GM21423 (cell line): ENCODE measurements around the gene DDIT4.
A peak's percentile ranks its signal among the peaks of the same experiment; 100 is the strongest.
"Not testable (repeated sequence)": the region's sequence is repeated elsewhere in the genome, so short reads cannot be mapped to it uniquely, and the experiment has no call there.

ENCODE experiments used
- ATAC-seq: cut with Tn5 transposase; IDR thresholded peaks from one replicate; pipeline ENCODE4 v1.9.1; 2021; ENCODE audit warnings: mild to moderate bottlenecking, moderate library complexity; ENCODE audit not compliant: unreplicated experiment

Gene DDIT4, protein sequence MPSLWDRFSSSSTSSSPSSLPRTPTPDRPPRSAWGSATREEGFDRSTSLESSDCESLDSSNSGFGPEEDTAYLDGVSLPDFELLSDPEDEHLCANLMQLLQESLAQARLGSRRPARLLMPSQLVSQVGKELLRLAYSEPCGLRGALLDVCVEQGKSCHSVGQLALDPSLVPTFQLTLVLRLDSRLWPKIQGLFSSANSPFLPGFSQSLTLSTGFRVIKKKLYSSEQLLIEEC

GRCh38 chr10:72273410-72274212, at the start of gene DDIT4:
DDIT4 (plus strand) TSS chr10:72273924; CDS start chr10:72274217, 293 bp downstream.
- ATAC-seq = peak; percentile 77

DNA sequence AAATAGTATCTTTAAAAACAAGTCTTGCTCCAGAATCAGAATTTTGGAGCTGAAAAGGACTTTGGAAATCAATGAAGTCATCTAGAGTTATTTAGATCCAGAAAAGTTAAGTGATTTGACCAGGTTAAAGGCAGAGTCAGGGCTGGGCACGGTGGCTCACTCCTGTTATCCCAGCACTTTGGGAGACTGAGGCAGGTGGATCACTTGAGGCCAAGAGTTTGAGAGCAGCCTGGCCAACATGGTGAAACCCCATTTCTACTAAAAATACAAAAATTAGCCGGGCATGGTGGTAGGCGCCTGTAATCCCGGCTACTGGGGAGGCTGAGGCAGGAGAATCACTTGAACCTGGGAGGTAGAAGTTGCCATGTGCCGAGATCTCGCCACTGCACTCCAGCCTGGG, 49.5 kb upstream of the DDIT4 start:
- ATAC-seq = not testable (repeated sequence)

GRCh38 chr10:72226418-72227027, 47.2 kb upstream of the DDIT4 start:
- no peak for ATAC-seq

DNA sequence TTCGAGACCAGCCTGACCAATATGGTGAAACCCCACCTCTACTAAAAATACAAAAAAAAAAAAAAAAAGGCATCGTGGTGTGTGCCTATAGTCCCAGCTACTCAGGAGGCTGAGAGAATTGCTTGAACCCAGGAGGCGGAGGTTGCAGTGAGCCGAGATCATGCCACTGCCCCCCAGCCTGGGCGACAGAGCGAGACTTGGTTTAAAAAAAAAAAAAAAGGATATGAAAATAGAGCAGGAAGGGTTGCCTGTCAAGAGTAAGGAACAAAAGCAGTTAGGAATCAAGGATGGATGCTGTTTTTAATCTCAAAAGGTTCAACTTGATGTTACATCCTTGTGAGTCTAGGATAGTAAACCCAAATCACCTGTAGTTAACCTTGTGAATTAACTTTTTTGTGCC, 45.9 kb upstream of the DDIT4 start:
- ATAC-seq = no peak

DNA sequence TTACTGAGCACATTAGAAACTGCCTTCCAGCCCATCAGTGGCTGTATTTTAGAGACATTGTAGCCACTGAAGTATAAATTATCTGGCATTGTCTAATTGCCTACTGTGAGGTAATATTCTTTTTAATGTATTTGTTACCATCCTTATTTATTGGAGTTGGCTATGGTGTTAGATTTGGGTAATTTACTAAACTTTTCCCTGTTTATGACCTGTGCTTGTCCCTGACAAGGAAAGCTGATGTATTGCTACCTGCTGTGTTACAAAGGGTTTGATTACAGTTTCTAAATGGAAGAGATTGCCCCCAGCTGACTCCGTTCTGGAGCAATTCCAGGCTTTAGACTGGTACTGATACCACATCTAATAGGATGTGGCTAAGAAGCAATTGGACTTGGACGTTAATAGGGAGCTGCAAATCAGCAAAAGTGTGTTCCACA, 45.4 kb upstream of the DDIT4 start:
- no peak for ATAC-seq

- ATAC-seq = no peak
Observed at GRCh38 chr10:72229261-72230251, 44.2 kb upstream of the DDIT4 start.

DNA sequence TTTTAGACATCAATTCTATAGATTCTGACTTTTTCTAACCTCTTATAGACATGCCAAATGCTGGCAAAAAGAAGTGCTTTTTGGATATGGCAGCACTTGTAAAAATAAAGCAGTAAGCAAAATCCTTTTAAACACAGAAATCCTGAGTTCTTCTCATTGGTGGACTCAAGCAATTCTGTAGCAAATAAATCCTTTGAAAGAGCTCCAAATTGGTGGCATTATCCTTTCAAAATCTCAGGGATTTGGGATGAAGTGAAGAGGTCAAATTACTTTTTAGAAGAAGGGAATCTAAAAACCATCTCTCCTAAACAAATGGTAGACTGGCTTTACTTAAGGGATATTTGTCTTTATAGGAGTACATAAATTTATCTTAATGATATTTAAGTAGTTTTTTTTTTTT, 40.1 kb upstream of the DDIT4 start:
- no peak for ATAC-seq

GRCh38 chr10:72234560-72235095, 39.1 kb upstream of the DDIT4 start:
- ATAC-seq = no peak

GRCh38 chr10:72235544-72236279, 38.0 kb upstream of the DDIT4 start:
- no peak for ATAC-seq

DNA sequence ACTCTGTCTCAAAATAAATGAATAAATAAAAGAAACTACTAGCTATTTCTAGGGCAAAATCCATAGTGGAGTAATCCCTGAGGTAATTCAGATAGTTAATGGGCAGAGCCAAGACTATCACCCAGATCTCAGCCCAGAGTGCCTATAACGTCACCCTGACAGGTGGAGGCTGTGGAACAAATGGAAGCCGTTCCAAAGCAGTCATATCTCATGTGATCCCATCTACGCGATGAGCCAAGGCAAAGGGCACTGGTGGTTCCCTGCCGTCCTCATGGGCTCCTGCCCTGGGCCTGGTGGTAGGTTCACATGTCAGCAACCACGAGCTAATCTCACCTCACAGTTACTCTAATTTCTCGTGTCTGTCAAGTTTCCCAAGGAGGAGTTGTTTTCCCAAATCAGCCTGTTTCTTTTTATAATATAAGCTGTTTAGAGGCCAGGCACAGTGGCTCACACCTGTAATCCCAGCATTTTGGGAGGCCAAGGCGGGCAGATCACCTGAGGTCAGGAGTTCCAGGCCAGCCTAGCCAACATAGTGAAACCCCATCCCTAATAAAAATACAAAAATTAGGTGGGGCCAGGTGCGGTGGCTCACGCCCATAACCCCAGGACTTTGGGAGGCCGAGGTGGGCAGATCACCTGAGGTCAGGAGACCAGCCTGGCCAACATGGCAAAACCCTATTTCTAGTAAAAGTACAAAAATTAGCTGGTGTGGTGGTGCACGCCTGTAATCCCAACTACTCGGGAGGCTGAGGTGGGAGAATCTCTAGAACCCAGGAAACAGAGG, 35.1 kb upstream of the DDIT4 start:
- ATAC-seq = no peak

- no peak for ATAC-seq
Observed at GRCh38 chr10:72239409-72239808, 34.3 kb upstream of the DDIT4 start.

- ATAC-seq = no peak
Observed at GRCh38 chr10:72240371-72240770, 33.4 kb upstream of the DDIT4 start.

DNA sequence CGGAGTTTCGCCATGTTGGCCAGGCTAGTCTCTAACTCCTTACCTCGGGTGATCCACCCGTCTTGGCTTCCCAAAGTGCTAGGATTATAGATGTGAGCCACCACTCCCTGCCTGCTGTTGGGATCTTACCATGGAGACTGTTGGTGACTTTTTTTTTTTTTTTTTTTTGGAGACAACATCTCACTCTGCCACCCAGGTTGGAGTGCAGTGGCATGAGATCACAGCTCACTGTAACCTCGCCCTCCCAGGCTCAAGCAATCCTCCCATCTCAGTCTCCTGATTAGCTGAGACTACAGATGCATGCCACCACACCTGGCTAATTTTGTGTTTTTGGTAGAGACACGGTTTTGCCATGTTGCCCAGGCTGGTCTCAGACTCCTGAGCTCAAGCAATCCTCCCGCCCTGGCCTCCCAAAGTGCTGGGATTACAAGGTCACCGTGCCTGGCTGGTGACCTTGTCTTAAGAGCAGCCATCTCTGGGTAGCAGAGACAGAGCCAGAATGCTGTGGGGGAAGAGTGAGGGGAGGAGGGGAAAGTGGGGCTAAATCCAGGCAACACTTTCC, 32.0 kb upstream of the DDIT4 start:
- ATAC-seq = no peak

DNA sequence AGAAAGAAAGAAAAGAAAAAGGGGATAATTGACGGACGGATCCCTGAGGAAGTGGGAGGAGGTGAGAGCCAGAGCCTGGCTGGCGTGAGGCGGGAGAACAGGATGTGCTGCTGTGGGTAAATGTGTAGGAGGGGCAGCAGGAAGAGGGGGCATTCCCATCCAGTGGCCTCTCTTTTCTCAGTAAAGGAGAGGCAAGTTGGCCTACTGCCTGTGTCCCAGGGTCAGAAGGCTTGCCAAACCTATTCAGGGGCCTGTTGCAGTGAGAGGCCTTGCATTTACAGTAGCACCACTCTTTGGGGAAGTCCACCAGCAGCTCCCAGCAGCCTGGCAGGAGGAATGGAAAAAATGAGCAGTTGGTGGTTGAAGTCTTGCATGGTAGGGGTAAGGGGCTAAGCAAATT, 31.0 kb upstream of the DDIT4 start:
- ATAC-seq = no peak

- ATAC-seq = no peak
Observed at GRCh38 chr10:72243822-72244437, 29.8 kb upstream of the DDIT4 start.

- no peak for ATAC-seq
Observed at GRCh38 chr10:72244573-72245038, 29.1 kb upstream of the DDIT4 start.

- no peak for ATAC-seq
Observed at GRCh38 chr10:72245949-72246525, 27.7 kb upstream of the DDIT4 start.
